Measurements from ENCODE around the gene DOCK10. TPM values are rescaled to one million over a fixed set of nuclear protein-coding genes. Genes with fewer than 3 reads are reported as not detected.

DOCK10 gene
- total RNA-seq, 2 experiments from 2014 or later, result 191 to 198 TPM

GRCh38 chr2:224901121-224901676, 141.1 kb downstream of the DOCK10 start:
- TF ChIP-seq CTCF (IDR thresholded peaks at IDR 0.05), result no peak
- Mint-ChIP-seq H3K9me3 (no peaks in the 10 kb centered on the region), H3K36me3 (ENCODE audit: low read depth) (peaks cover 45% of the 10 kb centered on the region), H3K27ac (peak overlapping the region; percentile 72), H3K4me3 (no peak overlapping the region), H3K4me1 (ENCODE audit: low read depth) (peaks cover 63% of the 10 kb centered on the region), H3K27me3 (no peaks in the 10 kb centered on the region)
- DNase-seq, result peak; percentile 24
- ChIA-PET CTCF (interaction anchor here (1.3 kb wide), 1 partner anchor 8 kb away, joined by 4 read pairs; no protein-coding TSS in a partner anchor), POLR2A (interaction anchor here (1.1 kb wide), 1 partner anchor 27 kb away, joined by 3 read pairs; no protein-coding TSS in a partner anchor)
- intact Hi-C loops (cut with micrococcal nuclease), result no loop called here
- ATAC-seq, result no peak

- Mint-ChIP-seq H3K9me3 (no peaks in the 10 kb centered on the region), H3K4me3 (no peak overlapping the region), H3K4me1 (ENCODE audit: low read depth) (peaks cover 64% of the 10 kb centered on the region), H3K36me3 (ENCODE audit: low read depth) (peaks cover 59% of the 10 kb centered on the region), H3K27me3 (no peaks in the 10 kb centered on the region), H3K27ac (peak overlapping the region; percentile 93)
- POLR2A ChIA-PET, result interaction anchor here (1.1 to 1.6 kb wide), 4 partner anchors 11 to 99 kb away, joined by 3 to 9 read pairs (median 4); no protein-coding TSS in a partner anchor
- intact Hi-C loops (cut with micrococcal nuclease), result no loop called here
- TF ChIP-seq CTCF (IDR thresholded peaks at IDR 0.05), result no peak
- DNase-seq (no peak), ATAC-seq (no peak)
- CTCF ChIA-PET, result interaction anchor here (1.4 to 2.6 kb wide), 2 partner anchors 106 to 113 kb away, joined by 6 to 10 read pairs; no protein-coding TSS in a partner anchor
These were observed 146.9 kb downstream of the DOCK10 start for GRCh38 chr2:224895377-224895776.

DNA sequence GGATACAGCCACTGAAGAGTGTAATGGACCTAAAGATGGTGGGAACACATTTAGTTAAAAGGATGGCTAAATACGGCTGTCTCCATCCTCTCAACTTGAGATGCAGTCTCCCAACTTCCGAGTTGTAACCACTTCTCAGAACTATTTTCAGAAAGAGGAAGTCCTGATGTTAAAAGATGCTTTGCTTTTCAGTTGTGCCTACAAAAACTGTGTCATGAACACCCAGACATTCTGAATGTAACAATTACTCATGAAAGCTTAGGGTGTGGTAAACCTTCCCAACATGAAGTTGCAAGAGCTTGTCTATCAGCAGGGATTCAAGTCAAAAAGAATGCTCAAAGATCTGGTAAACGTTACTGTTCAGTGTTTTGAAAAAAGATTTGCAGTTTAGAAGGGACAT, 147.9 kb downstream of the DOCK10 start:
- ChIA-PET CTCF (interaction anchor here (1.4 to 2.6 kb wide), 2 partner anchors 107 to 114 kb away, joined by 6 to 10 read pairs; no protein-coding TSS in a partner anchor), POLR2A (interaction anchor here (1.1 to 1.3 kb wide), 3 partner anchors 15 to 100 kb away, joined by 3 to 4 read pairs (median 3); no protein-coding TSS in a partner anchor)
- Mint-ChIP-seq H3K36me3 (ENCODE audit: low read depth) (peaks cover 67% of the 10 kb centered on the region), H3K9me3 (no peaks in the 10 kb centered on the region), H3K4me1 (ENCODE audit: low read depth) (peaks cover 66% of the 10 kb centered on the region), H3K27me3 (no peaks in the 10 kb centered on the region), H3K4me3 (peak overlapping the region; percentile 32), H3K27ac (peak overlapping the region; percentile 93)
- peak; percentile 33 for ATAC-seq
- intact Hi-C loops (cut with micrococcal nuclease), result loop anchor here (5.0 kb wide), 1 partner anchor 33 kb away; no protein-coding TSS in a partner anchor
- TF ChIP-seq CTCF (IDR thresholded peaks at IDR 0.05), result no peak
- no peak for DNase-seq

- Mint-ChIP-seq H3K9me3 (no peaks in the 10 kb centered on the region), H3K36me3 (ENCODE audit: low read depth) (peaks cover 69% of the 10 kb centered on the region), H3K4me3 (peak overlapping the region; percentile 32), H3K27ac (peak overlapping the region; percentile 93), H3K4me1 (ENCODE audit: low read depth) (peaks cover 66% of the 10 kb centered on the region), H3K27me3 (no peaks in the 10 kb centered on the region)
- intact Hi-C loops (cut with micrococcal nuclease), result loop anchor here (5.0 kb wide), 1 partner anchor 33 kb away; no protein-coding TSS in a partner anchor
- ATAC-seq (no peak), DNase-seq (no peak)
- TF ChIP-seq CTCF (IDR thresholded peaks at IDR 0.05), result no peak
- ChIA-PET POLR2A (interaction anchor here (1.3 kb wide), 1 partner anchor 16 kb away, joined by 3 read pairs; no protein-coding TSS in a partner anchor), CTCF (no interaction called here)
These were observed 148.4 kb downstream of the DOCK10 start for GRCh38 chr2:224893848-224894247.

All from activated CD8-positive, alpha-beta T cell treated with anti-CD3 and anti-CD28 coated beads for 36 hours (primary cell).